DMS153 treated with DMSO at 0.1 percent for 48 hours (cell line): Measurements from ENCODE around the gene CDX1.
"Not testable (repeated sequence)": the region's sequence is repeated elsewhere in the genome, so short reads cannot be mapped to it uniquely, and the experiment has no call there.

Experiments
- DNase-seq: peaks from one replicate; lab custom pipeline; 2025; ENCODE audit not compliant: unreplicated experiment; lab: John Stamatoyannopoulos, UW

Gene CDX1

DNA sequence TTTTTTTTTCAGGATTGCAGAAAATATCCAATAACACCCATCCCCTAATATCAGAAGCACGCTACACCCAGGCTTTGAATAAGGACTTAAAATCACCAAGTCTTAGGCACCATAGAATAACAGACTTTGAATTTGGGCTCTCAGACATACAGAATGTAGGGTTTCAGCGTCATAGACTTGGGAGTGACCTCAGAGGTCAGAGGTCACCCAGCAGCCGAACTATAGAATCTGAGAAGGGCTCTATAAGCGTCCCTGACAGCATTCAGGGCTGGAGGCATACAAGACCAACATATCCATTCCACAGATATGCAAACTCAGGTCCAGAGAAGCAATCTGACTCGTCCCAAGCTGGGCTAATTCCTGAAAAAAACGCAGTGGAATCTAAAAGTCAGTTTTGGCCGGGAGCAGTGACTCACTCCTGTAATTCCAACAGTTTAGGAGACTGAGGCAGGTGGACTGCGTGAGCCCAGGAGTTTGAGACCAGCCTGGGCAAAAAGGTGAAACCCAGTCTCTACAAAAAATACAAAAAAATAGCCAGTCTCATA lies 58.0 kb downstream of the CDX1 start:
- DNase-seq: no peak

DNA sequence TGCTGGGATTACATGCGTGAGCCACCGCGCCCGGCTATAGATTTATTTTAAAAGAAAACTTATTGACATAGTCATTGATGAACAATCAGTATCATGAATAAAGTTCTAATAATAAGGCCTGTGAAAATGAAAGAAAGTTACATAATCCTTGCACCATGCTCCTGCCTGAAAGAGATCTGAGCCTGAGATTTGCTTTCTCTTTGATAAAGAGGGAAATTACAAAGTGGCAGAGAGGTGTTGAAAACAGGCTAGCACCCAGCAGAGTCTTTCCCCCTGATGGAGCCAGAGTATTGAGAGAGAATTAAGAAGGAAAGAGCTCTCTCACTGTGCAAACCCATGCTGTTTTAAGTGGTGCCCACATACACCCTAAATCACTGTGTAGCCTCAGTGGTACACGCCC lies 60.5 kb downstream of the CDX1 start:
- no peak for DNase-seq

DNA sequence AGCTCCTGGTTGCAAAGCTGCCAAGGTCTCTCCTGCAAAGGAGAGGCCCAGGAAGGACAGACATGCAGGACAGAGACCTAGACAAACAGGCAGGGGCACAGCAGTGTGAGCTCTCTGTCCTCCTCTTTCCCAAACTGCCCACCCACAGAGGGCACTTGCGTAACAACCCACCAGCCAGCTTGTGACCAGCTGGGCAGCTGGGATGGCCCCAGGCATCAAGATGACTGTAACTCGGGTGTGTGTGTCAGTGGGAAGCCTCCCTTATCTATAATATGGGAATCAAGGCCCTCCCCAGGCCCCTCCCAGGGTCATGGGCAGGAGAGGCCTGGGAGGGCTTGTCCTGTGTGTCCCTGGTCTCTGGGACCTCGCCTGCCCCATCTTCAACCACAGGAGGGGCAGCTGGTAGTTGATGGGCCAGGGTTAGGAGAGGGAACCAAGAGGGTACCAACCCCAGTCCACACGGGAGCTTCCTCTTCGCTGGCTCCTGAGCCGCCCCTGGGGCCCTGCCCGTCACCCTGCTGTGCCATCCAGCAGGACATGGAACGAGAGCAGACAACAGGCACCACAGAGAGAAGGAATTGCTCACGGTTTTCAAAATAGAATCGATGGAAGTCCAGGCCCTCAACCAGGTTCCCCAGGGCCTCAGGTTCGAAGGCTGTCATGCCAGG lies 61.2 kb downstream of the CDX1 start:
- no peak for DNase-seq

DNA sequence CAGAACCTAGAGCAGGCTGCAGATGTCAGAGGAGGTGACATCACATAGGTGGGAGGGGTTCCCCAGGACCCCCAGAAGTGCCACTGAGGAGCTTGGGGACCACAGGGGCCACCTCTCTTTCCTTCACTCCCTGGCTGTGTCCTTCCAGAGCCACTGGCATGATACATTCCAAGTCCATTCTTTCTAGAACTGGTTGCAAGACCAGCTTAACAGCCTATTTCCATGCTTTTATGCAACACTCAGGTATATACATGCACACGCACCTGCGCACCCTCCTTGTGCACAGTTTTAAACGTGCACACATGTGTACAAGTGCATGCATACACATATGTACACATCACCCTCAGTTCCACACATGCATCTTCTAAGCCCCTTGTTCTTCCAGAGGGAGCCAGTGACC lies 63.0 kb downstream of the CDX1 start:
- DNase-seq: no peak

DNA sequence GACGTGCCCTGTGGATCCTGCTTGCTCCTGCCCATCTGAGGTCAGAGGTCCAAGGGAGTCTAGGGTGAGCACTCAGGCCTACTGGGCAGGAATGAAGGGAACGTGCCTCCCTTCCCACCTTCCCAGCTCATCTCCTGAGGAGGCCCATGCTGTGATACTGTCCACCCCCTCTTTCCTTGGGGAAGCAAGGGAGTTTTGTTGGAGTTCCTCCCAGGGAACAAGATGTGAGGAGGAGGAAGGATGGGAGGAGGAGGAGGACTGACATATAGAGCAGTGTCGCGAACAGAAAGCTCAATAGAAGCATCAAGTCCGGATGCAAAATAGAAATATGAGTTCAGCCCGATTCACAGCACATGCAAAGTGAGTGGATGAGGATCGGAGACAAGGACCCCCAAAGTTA lies 64.3 kb downstream of the CDX1 start:
- no peak for DNase-seq

DNA sequence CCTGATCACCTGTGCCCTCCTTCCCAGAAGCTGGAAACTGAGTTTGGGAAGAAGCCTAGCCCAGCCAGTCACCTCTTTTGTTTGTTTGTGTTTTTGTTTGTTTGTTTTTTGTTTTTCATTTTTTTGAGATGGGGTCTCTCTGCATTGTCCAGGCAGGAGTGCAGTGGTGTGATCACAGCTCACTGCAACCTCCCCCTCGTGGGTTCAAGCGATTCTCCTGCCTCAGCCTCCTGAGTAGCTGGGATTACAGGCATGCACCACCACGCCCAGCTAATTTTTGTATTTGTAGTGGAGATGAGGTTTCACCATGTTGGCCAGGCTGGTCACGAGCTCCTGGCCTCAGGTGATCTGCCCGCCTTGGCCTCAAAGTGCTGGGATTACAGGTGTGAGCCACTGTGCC lies 67.1 kb downstream of the CDX1 start:
- not testable (repeated sequence) for DNase-seq
